Natural killer cell (primary cell): ENCODE results near the gene SPATA33. TPM values are rescaled to one million over a fixed set of nuclear protein-coding genes. Genes with fewer than 3 reads are reported as not detected.

Source experiments
- ATAC-seq, 3 donors: fragments of 150-1000 bp in 2 of 3; fragments of 200-7000 bp in 1 of 3; cut with Tn5 transposase; 1 replicate in 1 of 3; 2 replicates in 2 of 3; pipeline ENCODE4 v1.10.0; 2021; ENCODE audit warnings: mild to moderate bottlenecking in 2 of 3, moderate library complexity in 2 of 3
- DNase-seq, 2 donors: peaks; one replicate each; pipeline versions ENCODE4 v3.0.0 to v3.0.0-alpha.2; 2013 to 2021; ENCODE audit warnings: mixed read lengths in 1 of 2
- H3K27ac ChIP-seq: one replicate; pipeline ENCODE4 v1.5.1; 2013; ENCODE audit warnings: mild to moderate bottlenecking, low read length
- H3K27me3 ChIP-seq: one replicate; pipeline ENCODE4 v1.6.1; 2013; ENCODE audit warnings: low read length; ENCODE audit not compliant: control insufficient read depth, insufficient read depth
- H3K36me3 ChIP-seq: one replicate; pipeline ENCODE4 v1.6.1; 2013; ENCODE audit warnings: low read length; ENCODE audit not compliant: control insufficient read depth, insufficient read depth
- H3K4me1 ChIP-seq: one replicate; pipeline ENCODE4 v1.6.1; 2013; ENCODE audit warnings: low read length; ENCODE audit not compliant: control insufficient read depth, insufficient read depth
- H3K4me3 ChIP-seq: one replicate; pipeline ENCODE4 v1.5.1; 2013; ENCODE audit warnings: low read length
- H3K9me3 ChIP-seq: one replicate; pipeline ENCODE4 v1.6.1; 2013; ENCODE audit warnings: low read length; ENCODE audit not compliant: control insufficient read depth, insufficient read depth
- H3K27ac Mint-ChIP-seq, 2 donors: one replicate each; pipeline ENCODE4 v1.8.0; 2022; ENCODE audit warnings: mild to moderate bottlenecking in 2 of 2, mixed read lengths in 2 of 2, moderate library complexity in 1 of 2
- H3K27me3 Mint-ChIP-seq, 2 donors: one replicate each; pipeline ENCODE4 v1.8.0; 2022; ENCODE audit warnings: low read depth in 2 of 2, mixed read lengths in 2 of 2
- H3K36me3 Mint-ChIP-seq: one replicate; pipeline ENCODE4 v1.8.0; 2022; ENCODE audit warnings: mixed read lengths
- H3K4me1 Mint-ChIP-seq, 2 donors: one replicate each; pipeline ENCODE4 v1.8.0; 2022; ENCODE audit warnings: mixed read lengths in 2 of 2
- H3K4me3 Mint-ChIP-seq: one replicate; pipeline ENCODE4 v1.8.0; 2022; ENCODE audit warnings: mild to moderate bottlenecking, moderate library complexity, mixed read lengths
- H3K9me3 Mint-ChIP-seq, 2 donors: one replicate each; pipeline ENCODE4 v1.8.0; 2022; ENCODE audit warnings: mixed read lengths in 2 of 2
- WGBS: methylation state at CpG from one replicate; pipeline ENCODE4 v1.1.7; 2013; ENCODE audit warnings: missing lambda C conversion rate; ENCODE audit not compliant: insufficient coverage; 5-methylcytosine and 5-hydroxymethylcytosine counted together
- intact Hi-C: fragments of 100-400 bp; cut with micrococcal nuclease; formaldehyde crosslinking; loops from one replicate; pipeline ENCODE4 v1.14.2; 2022
- total RNA-seq, 4 donors: library from RNA; stranded (reverse); fragments of 120-200 nt in 1 of 4; gene quantifications; one replicate each; pipeline versions ENCODE4 v1.2.3 to v1.2.4, GENCODE V29; 2013 to 2022
- TF ChIP-seq, protein P1 (sequence below): fragments of 200-600 bp; IDR thresholded peaks from one replicate; pipeline ENCODE4 v1.8.0; 2022; ENCODE audit warnings: antibody characterized with exemption

SPATA33 gene
- 10 to 100 TPM in 1 of 3 donors, 1 to 10 TPM in 2; 6.5 to 11.9 (median 8.4) TPM for total RNA-seq
- 3.9 TPM for total RNA-seq (2013)

DNA sequence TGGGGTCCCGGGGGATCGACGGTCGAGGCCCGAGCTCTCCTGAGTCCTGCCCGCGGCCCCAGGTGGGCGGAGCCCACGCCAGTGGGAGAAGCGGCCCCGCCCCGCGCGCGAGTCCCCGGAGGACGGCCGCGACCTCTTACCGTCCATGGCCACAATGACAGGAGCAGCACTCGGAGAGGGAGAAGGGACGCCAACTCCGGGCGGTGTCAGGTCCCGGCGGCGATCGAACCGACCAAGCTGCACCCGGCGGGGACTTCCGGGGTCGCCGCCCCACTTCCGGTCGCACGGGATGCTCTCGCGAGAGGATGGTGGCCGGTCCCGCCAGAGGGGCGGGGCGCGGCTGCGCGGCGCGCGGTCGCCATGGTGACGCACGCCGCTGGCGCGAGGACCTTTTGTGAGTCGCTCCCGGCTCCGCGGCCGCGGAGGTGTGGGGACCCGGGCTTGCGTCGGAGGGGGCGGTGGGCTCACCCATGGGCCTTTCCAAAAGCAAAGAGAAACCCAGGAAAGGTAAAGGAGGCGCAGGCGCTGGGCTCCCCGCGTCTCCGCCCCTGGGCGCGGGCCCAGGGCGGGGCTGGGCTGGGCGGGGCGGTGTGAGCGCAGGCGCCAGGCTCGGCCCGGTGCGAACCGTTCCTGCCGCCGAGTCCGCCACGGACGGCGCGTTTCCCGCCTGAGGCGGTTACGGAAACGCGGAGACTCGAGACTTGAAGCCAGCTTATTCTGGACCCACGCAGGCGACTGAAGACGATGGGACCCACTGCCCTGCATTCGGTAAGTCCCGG is at the start of gene SPATA33, which contains the start of gene CHMP1A:
TSS of gene SPATA33 (plus strand) at position 395 of the 779 bp plus-strand sequence. CDS start at position 471, 76 bp downstream.
TSS of gene CHMP1A (minus strand) at position 267 of the 779 bp plus-strand sequence. CDS start at position 147, 120 bp downstream.
- no peaks in the 10 kb centered on the region for H3K27me3 ChIP-seq
- no peaks in the 10 kb centered on the region for H3K9me3 ChIP-seq
- Mint-ChIP-seq H3K4me1 (peaks cover 27 to 37% of the 10 kb centered on the region in 2 donors), H3K36me3 (no peaks in the 10 kb centered on the region), H3K27ac (peak within 1 kb of the TSS; percentile 82 to 83), H3K27me3 (no peaks in the 10 kb centered on the region), H3K9me3 (no peaks in the 10 kb centered on the region), H3K4me3 (peak within 1 kb of the TSS; percentile 91)
- TF ChIP-seq, protein P1, sequence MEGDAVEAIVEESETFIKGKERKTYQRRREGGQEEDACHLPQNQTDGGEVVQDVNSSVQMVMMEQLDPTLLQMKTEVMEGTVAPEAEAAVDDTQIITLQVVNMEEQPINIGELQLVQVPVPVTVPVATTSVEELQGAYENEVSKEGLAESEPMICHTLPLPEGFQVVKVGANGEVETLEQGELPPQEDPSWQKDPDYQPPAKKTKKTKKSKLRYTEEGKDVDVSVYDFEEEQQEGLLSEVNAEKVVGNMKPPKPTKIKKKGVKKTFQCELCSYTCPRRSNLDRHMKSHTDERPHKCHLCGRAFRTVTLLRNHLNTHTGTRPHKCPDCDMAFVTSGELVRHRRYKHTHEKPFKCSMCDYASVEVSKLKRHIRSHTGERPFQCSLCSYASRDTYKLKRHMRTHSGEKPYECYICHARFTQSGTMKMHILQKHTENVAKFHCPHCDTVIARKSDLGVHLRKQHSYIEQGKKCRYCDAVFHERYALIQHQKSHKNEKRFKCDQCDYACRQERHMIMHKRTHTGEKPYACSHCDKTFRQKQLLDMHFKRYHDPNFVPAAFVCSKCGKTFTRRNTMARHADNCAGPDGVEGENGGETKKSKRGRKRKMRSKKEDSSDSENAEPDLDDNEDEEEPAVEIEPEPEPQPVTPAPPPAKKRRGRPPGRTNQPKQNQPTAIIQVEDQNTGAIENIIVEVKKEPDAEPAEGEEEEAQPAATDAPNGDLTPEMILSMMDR: no peak
- peak within 1 kb of the TSS; percentile 78 for H3K4me3 ChIP-seq
- H3K4me1 ChIP-seq: peaks cover 38% of the 10 kb centered on the region
- intact Hi-C loops: loop anchor here (10.0 kb wide), 1 partner anchor 93 kb away; the partner anchor contains the start of gene RPL13
- ATAC-seq (peak; percentile 90 to 96 (median 92)), DNase-seq (peak; percentile 93 to 97)
- H3K36me3 ChIP-seq: peaks cover 5% of the 10 kb centered on the region
- WGBS: under 1% methylated on average over 99 of the region's 99 CpGs
- peak within 1 kb of the TSS; percentile 68 for H3K27ac ChIP-seq

GRCh38 chr16:89607937-89608740 is 49.5 kb upstream of the SPATA33 start:
- peaks cover under 1 to 1% of the 10 kb centered on the region in 2 donors for H3K4me1 Mint-ChIP-seq
- H3K27me3 Mint-ChIP-seq: peaks cover 0 to 7% of the 10 kb centered on the region in 2 donors
- no peak overlapping the region for H3K27ac ChIP-seq
- H3K4me3 Mint-ChIP-seq: no peak overlapping the region
- H3K4me3 ChIP-seq: no peak overlapping the region
- peaks cover 1% of the 10 kb centered on the region for H3K4me1 ChIP-seq
- H3K9me3 ChIP-seq: no peaks in the 10 kb centered on the region
- no peaks in the 10 kb centered on the region for H3K9me3 Mint-ChIP-seq
- ATAC-seq (no peak), DNase-seq (no peak)
- H3K27me3 ChIP-seq: no peaks in the 10 kb centered on the region
- TF ChIP-seq, protein P1: no peak
- H3K36me3 ChIP-seq: no peaks in the 10 kb centered on the region
- intact Hi-C loops: no loop called here
- WGBS: 85% methylated on average over 32 of the region's 32 CpGs
- no peak overlapping the region for H3K27ac Mint-ChIP-seq
- no peaks in the 10 kb centered on the region for H3K36me3 Mint-ChIP-seq

DNA sequence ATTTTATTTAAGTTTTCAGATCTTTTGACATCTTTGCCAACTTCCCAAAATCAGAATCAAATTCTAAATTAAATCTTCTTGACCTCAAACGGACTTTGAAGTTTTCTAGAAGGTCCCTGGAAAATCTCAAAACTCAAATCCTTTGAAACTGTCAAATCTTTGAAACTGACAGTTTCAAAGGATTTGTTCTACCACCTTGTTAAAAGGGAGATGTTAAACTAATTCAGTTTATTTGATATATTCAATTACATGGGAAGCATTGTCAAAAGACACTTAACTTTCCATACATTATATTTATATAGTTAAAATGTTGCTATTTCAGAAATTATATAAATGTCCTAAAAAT is 47.6 kb upstream of the SPATA33 start:
- TF ChIP-seq, protein P1: no peak
- no peaks in the 10 kb centered on the region for H3K9me3 Mint-ChIP-seq
- no peaks in the 10 kb centered on the region for H3K36me3 Mint-ChIP-seq
- no peak overlapping the region for H3K27ac Mint-ChIP-seq
- Histone ChIP-seq H3K36me3 (no peaks in the 10 kb centered on the region), H3K4me1 (peaks cover under 1% of the 10 kb centered on the region), H3K27me3 (no peaks in the 10 kb centered on the region), H3K4me3 (no peak overlapping the region), H3K9me3 (no peaks in the 10 kb centered on the region), H3K27ac (no peak overlapping the region)
- no peak for ATAC-seq
- intact Hi-C loops: no loop called here
- no peak overlapping the region for H3K4me3 Mint-ChIP-seq
- WGBS: 43% methylated on average over 1 of the region's 1 CpG
- peaks cover 0 to 7% of the 10 kb centered on the region in 2 donors for H3K27me3 Mint-ChIP-seq
- no peak for DNase-seq
- no peaks in the 10 kb centered on the region for H3K4me1 Mint-ChIP-seq
